Umbilical cord (tissue), 2 donors: ENCODE results near the gene NUDT16L1. TPM values are rescaled to one million over a fixed set of nuclear protein-coding genes. Genes with fewer than 3 reads are reported as not detected.

Experiments used
- DNase-seq: peaks from one replicate; pipeline ENCODE4 v3.0.0-alpha.2; 2015; ENCODE audit warnings: low spot score
- total RNA-seq: library from RNA; depleted of rRNA; stranded (reverse); fragments of >200 nt; gene quantifications from one replicate; pipeline ENCODE4 v1.2.3, GENCODE V29; 2014; ENCODE audit warnings: low replicate concordance; ENCODE audit not compliant: insufficient read depth

NUDT16L1 gene
- total RNA-seq, 1 donor from 2014 or later: 15.9 TPM

DNA sequence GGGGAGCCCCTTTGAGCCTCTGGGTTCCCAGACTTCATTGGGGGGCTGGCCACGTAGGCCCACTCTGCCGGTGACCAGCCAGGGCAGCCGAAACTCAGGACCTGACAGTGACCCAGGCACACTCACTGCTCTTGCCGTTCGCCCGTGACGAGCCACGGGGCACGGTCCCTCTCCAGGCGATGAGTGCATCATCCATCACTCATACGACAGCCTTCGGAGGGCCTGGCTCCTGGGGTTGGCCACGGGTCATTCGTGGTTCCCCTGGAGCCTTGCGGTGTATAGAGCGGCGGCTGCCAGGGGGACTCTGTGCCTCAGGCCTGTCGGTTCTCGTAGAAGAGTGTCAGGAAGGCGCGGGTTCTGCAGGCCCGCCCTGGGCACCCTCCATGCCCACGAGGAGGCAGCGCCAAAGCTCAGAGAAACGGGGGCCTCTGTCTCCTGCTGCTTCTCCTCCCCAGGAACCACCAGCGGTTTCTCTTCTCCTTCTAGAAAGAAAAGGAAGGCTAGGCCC is 11.2 kb upstream of the NUDT16L1 start:
- DNase-seq: no peak

DNA sequence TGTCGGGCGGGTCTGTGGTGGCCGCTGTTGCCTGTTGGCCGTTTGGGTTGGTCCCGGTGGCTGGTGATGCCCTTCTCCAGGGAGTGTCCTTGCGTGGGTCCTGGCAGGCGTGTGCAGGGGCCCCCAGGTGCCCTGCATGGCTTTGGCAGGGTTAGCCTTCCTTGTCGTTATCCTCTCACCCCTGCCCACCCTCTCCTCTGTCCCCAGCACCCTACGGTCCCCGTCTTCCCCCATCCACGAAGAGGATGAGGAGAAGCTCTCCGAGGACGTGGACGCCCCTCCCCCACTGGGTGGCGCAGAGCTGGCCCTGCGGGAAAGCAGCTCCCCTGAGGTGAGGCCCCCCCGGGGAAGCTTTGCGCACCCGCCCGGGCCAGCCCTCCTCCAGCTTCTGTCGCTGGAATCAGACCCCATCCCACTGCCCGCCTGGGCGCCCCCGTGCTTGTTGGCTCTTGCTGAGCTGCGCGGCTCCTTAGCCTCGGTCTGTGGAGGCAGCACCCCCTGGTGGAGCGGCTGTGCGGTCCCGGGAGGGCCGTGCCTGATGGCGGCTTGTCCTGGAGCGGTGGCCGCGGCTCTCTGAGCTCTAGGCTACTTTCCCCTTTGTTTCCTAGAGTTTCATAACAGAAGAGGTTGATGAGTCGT is 10.6 kb upstream of the NUDT16L1 start:
- DNase-seq: no peak

DNA sequence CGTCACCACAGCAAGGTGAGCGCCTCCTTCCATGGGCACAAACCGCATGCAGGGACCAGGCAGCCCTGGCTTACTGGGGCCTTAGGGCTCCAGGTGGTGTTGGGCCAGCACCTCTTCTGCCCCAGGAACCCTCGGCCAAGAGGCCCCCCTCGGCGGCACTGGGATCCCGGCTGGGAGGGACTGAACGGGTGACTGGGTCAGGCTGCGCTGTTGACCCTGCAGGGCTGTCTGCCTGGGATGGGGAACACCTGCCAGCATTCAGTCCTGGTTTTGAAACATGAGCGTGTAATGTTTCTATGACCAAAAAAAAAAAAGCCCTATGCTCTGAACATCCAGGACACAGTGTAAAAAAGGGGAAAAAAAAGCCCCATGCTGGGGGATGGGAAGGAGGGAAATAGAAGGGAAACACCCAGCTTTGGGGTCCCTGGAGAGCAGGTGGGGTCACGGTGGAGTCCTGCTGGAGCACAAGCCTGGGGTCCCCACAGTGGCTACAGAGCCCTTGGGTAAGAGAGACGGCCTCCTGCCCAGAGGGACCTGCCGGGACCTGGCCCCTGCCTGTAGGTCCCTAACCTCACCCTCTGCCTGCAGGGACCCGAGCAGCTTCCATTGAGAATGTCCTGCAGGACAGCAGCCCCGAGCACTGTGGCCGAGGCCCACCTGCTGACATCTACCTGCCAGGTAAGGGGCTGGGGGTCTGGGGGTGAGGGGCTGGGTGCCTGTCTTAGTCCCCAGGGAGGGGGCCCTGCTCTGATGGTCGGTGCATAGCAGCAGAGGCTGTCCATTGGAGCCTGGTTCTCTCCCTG is 9.9 kb upstream of the NUDT16L1 start:
- DNase-seq: no peak

DNA sequence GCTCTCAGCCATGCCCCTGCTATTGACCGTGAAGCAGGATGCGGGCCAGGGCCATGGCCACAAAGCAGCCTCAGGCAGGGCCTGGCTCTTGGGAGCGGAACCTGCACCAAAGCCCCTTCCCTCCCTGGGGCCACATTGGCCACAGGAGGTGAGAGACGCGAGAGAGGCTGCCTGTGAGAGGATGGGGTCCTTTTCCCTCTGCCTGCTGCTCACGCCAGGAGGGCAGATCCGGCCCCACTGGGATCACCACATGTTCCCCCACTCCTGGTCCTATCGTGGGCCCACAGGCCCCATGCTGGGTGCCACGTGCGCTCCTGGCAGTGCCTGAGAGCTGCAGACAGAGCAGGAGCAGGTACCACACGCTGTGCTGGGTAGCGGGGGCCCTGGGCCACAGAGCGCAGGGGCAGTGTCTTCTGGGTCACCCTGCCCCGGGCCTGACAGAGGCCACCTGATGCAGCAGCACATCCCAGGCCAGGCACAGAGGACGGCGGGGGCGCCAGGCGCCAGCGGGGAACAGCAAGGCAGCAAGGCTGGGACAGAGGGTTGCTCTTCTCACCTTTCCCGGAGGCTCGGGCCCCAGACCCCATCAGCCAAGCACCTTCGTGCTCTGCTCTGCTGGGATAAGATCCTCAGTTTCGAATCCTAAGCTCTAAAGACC is 9.2 kb upstream of the NUDT16L1 start:
- DNase-seq: no peak

DNA sequence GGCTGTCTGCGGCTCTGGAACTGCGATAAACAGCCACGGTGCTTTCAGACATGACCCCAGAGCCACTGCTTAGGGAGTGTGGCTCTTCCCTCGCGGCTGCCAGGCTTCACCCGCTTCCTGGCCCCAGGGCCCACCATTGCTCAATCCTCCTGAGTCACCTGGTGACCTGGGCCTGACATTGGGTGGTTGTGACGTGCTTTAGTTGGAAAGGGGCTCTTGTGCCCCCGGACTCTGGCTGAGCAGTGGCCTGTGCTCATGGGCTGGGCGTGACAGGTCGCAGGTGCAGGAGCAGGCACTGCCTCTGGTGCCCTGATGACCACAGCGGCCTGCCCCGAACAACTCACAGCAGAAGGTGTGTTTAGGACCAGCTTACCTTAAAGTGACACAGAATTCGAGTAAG is 8.6 kb upstream of the NUDT16L1 start:
- no peak for DNase-seq

DNA sequence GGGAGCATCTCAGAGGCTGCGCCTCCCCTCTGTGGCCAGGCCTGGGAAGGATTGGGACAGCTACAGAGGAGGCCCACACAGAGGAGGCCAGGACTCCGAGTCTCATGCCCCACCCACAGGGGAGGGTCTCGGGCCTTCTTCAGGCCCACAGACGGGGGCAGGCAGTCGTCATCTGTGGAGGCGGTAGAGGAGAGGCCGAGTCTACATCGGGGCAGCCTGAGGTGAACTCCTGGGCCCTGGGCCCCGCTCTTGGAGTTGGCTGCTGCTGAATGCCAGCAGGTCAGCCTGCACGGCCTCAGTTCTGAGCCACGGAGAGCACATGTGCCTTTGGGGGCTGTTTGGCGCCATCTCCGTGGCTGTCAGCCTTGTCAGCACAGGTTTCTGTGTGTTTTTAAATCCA is 8.1 kb upstream of the NUDT16L1 start:
- DNase-seq: no peak

DNA sequence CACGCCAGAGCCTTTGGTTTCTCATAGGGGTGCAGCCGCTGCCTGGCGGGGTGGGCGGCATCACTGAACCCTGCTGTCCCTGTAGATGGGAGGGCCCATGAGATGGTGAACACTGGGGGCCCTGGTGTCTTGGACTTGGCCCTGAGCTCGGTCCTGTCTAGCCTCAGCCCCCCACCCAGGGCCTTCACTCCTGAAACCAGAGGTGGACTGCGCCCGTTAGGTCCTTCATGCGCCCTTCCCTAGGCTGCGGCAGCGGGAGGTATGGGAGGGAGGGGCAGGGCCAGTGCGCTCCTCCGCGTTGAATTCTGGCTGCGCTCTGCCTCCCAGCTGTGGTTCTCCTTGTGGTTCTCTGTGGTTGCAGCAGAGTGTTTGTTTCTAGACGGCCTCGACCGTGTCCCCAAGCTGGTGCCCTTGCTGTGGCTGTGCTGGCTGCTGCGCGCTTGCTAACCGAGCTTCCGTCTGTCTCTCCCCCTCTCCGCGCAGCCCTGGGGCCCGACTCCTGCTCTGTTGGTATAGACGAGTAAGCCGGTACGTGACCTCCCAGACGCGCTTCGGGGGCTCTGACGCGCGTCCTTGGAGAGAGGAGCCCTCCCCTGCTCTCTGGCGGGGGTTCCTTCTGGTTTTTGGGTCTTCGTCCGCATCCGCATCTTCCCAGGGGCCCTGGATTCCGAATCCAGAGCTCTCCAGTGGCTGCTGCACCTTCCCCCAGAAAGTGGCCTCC is 7.4 kb upstream of the NUDT16L1 start:
- no peak for DNase-seq

DNA sequence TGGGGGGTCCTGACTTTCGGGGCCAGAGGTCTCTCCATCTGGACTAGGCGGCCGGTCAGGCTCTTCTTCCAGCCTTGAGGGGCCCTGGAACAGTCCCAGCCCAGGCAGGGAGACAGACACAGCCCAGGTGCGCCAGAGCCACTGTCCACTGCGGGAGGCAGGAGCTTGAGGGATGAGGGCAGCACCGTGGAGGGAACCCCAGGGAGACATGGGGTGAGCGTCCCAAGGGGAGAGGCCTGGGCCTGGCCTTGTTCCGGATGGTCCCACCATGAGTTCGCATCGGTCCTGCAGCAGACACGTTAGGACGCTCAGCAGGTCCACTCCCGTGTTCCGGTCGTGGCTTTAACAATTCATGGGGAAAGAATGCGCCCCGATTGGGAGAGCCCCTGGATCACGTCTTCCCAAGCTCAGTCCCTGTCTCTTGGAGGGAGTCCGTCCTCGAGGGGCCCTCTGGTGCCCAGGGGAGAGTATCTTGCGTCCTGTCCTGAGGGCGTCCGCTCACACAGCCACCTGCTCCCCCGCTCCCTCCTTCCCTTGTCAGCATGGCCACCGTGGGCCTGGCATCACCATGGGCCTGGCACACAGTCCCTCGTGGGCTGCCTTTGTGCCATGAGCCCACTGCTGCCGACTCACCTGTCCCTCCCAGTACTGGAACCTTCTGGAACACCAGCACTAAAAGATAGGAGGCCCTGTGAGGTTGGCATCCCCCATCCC is 6.7 kb upstream of the NUDT16L1 start:
- DNase-seq: no peak

DNA sequence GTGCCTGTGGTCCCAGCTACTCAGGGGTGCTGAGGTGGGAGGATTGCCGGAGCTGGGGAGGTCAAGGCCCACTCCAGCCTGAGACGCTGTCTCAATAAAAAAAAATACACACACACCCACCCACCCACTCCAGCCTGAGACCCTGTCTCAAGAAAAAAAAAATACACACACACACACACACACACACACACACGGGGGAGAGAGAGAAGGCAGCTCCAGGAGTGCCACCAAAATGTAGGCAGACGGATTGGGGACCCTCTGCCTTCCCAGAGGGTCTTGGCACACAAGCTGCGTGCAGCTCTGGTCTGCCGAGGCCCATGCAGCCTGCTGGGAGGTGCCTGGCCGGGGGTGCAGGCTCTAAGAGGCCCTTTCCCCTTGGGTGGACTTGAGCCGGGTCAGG is 5.9 kb upstream of the NUDT16L1 start:
- DNase-seq: no peak

DNA sequence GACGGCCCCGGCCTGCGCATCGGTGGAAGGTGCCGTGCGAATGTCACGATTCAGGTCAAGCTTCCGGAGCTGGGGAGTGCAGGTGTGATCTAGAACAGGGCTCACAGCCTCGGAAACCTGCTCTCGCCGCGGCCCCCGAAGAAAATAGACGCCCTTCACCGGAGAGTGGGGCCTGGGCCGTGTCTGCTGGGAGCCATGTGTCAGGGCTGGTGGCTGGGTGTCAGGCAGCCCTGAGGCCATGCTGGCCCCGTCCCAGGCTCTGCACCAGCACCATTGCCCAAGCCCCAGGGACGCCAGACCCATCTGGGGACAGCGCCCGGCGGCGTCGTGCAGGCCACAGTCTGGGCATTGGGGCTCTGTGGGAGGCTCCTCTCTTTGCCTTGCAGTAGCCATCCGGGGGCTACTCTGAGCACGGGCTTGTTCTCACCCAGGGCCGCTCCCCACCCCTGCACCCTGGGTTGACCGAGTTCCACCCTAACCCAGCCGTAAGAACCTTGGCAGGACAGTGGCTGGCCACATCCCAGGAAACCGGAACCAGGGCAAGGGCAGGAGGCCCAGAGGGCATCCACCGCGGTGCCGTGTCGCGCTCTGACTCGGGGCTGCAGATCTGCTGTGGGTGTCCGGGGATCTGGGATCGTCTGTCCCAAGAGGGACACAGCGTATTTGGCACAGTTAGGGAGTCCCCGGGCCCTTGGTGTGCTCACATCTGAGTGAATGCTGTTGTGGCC is 5.3 kb upstream of the NUDT16L1 start:
- no peak for DNase-seq

DNA sequence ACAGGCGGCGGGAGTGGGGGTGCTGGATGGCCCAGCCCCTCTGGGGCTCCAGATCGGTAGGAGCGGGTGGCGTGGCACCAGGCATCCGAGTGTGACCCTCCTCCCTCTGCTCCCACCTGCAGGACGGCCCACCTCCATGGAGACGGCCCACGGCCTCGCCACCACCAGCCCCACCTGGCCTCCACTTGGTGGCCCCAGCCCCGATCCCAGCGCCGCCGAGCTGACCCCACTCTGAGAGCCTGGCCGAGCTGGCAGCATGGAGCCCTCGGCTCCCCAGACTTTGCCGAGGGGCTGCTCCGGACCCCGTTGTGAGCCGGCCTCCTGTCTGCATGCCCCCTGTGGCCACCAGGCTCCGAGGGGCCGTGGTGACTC is 4.7 kb upstream of the NUDT16L1 start:
- DNase-seq: no peak

DNA sequence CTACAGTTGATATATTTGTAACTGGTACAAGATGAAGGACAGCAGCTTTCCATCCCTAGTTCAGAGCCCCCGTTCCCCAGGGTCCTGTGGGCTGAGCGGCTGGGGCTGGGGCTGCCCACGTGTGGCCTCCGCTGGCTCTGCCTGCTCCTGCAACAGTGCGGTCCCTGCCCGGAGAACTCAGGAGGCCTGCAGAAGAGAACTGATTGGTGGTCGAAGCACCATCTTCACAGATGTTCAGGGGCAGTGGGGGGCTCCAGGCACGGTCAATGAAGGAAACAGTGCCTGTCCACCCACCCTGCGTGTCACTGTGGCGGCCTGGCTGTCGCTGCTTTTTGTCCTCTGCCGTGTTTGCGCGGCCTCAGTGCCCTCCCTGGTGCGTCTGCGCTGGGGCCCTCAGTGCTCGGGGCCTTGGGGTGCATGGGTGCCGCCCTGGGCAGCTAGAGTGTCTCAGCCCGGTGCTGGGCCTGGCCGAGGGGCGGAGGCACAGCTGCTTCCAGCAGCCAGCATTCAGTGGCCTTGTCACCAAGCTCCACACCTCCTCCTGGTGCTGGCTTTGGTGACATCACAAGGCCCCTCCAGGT is 4.2 kb upstream of the NUDT16L1 start:
- no peak for DNase-seq

DNA sequence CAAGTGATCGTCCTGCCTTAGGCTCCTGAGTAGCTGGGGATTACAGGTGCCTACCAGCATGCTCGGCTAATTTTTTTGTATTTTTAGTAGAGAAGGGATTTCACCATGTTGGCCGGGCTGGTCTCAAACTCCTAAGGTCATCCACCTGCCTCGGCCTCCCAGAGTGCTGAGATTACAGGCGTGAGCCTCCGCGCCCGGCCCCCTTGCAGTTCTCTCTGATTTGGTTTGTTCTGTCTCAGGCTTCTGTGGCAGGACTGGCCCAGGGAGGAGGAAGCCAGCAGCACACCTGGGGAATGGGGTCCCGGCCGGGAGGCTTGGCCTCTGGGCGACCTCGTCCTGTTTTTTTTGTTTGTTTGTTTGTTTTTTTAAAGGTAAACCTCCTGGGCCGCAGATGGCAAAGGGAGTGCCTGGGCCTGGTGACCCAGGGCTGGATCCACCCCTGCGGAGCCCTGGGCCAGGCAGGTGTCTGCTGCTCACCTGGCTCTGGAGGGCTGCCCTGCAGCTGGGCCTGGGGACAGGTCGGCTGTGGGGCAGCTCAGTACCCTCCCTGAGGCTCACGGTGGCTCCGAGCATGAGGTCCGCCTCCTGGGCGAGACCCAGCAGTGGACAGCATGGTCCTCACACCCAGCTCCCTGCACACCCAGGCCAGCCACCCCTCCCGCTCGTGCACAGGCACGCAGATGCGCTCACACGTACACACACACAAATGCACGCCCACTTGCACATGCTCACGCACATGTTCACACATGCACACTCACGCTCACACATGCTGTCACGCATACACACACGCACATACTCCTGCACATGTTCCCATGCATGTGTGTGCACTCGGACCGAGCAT is 3.3 kb upstream of the NUDT16L1 start:
- no peak for DNase-seq

DNA sequence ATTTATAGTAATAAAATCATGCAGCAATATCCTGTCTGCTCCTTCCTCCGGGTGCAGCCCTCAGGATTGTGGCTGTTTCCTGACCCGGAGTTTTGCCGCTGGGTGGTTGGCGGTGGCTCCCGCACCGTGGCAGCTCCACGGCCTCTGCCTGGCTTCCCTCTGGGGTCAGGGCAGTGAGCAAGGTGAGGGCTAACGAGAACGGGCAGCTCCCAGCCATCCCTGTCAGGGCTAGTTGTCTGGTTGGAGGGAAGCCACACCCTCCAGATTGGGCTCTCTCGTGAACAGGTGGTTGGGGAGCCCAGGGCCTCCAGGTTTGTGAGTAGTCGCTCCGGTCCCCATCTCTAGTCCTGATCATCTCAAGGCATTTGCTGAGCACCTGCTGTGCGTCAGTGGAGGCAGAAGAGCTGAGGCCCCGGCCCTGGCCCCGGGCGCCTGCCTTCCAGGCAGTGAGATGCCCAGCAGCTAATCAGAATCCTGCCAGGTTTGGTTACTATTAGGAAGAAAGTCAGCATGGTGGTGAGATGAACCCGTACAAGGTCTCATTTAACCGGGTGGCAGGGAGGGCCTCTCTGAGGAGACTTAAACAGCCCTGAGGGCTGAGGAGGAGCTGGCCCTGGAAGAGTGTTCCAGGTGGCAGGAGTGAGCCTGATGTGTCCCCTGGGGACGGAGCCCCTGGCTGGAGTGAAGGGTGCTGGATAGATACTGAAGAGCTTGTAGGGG is 2.3 kb upstream of the NUDT16L1 start:
- no peak for DNase-seq

DNA sequence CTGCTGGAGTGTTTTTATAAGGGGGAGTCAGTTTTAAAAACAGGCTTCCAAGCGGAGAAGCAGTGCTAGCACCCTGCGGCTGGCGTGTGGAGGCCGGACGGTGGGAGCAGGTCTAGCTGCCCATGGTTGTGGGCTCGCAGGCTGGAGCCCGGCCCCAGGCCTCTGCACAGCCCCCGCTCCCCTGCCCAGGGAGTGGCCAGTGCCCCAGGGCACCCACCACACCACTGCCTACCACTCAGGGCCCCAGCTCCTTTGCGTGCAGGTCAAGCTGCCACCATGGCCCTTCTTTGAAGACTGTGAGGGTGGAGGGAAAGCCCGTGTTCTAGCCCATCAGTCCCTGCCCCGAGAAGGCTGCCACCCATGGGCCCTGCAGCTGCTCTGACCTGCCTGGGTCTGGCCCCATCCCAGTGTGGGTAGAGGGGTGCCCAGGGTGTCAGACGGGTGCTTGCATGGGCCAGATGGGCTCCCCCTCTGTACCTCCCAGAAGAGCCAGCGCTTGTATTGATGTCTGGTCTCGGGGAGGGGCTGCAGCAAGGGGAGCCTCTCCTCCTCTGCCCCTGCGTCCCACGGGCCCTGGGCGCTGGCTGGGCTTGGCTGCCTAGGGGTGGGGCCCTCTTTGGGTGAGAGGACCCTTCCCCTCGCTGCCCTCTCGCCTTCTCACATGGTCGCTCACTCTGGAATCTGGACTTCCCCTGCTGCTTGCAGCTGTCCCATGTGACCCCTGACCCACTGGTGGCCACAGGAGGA is 1.5 kb upstream of the NUDT16L1 start:
- no peak for DNase-seq

DNA sequence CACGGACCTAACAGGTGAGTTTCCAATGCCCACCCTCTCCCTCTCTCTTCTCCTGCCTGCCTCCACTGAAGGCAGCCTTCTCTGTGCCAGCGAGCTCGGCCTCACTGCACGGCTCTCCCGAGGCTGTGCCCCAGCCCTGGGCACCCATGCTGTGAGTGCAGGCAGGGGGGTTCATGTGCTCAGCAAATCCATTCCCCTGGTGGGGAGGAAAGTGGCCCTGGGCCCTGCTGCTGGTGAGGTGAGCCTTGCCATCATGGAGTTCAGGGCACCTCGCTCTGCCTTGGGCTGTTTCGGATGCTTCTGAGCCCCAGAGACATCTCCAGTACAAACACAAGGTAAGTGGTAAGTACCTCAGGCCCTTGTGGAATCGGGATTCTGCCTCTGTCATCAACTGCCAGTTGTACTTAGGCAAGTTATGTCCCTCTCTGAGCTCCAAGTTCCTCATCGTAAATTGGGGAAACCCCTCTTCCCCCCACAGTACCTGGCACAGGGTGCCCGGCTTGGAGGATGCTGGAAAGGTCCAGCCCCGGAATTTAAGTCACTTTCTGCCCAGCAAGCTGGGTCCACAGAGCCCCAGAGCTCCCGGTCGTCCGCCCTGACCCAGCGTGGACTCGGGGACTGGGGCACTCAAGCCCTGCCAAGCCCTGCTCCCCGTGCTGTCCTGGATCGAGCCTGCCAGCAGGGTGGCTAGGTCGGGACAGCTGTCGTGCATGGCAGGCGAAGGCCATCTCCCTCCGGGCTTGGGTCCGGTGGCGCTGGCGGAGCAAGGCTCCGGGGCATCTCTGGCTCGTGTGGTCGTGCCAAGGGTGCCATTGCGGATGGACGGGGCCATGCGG is 684 bp upstream of the NUDT16L1 start:
- no peak for DNase-seq
